Pons (tissue), 1 donor: Measurements from ENCODE around the gene GPR119.
"Not testable (repeated sequence)": the region's sequence is repeated elsewhere in the genome, so short reads cannot be mapped to it uniquely, and the experiment has no call there.

Experiments
- DNase-seq: peaks from one replicate; pipeline ENCODE4 v3.0.0-alpha.2; 2016; ENCODE audit warnings: low spot score

GPR119 gene

DNA sequence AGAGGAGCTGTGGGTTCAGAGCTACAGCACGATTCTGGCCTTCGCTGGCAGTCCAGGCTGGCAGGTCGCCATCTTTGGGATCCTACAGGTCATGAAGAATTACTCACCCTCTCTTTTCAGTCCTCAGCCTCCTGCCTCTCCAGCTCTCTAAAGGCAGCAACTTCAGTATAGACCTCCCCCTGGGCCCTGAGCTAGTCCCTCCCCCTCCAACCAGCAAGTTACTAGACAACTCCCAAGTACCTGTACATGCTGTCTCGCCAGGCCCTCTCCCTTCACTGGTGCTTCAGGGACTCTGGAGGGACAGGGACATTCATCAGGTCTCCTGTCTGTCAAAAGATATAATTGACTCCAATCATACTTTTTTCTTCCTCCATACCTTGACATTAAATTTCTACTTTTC lies at the start of gene GPR119:
TSS of gene GPR119 (minus strand) at position 155 of the 400 bp plus-strand sequence. CDS start 227 bp downstream, outside the sequence.
- no peak for DNase-seq

DNA sequence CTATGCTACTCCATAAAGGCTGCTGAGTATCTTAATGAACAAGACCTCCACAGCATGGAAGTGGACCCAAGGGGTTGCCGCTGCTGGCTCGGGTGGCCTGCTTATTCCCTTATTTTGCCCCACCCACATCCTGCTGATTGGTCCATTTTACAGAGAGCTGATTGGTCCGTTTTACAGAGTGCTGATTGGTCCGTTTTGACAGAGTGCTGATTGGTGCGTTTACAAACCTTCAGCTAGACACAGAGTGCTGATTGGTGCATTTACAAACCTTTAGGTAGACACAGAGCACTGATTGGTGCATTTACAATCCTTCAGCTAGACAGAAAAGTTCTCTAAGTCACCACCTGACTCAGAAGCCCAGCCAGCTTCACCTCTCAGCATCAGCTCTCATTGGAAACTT lies 43.8 kb upstream of the GPR119 start:
- not testable (repeated sequence) for DNase-seq

- DNase-seq, result no peak
These were observed 41.1 kb upstream of the GPR119 start for GRCh38 chrX:130426531-130426930.

- no peak for DNase-seq
These were observed 33.8 kb upstream of the GPR119 start for GRCh38 chrX:130419263-130419662.

- DNase-seq, result no peak
These were observed 33.3 kb upstream of the GPR119 start for GRCh38 chrX:130418740-130419139.

GRCh38 chrX:130418066-130418465 lies 32.6 kb upstream of the GPR119 start:
- DNase-seq, result no peak

GRCh38 chrX:130416785-130417184 lies 31.3 kb upstream of the GPR119 start:
- DNase-seq, result no peak

GRCh38 chrX:130415201-130415600 lies 29.7 kb upstream of the GPR119 start:
- DNase-seq, result no peak

DNA sequence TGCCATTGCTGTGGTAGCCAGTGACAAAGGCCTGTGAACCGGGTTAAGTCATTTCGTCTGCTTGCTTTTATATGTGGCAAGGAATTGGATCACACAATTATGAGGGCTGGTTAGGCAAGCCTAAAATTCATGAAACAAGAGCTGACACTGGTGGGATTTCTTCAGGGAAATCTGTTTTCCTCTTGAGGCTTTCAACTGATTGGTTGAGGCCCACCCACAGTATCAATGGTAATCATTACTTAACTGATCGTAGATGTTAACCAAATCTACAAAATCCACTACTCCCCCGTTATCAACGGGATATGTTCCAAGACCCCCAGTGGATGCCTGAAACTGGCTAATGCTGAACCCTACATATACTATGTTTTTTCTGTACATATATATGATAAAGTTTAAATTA lies 29.3 kb upstream of the GPR119 start:
- DNase-seq, result no peak

GRCh38 chrX:130413415-130413814 lies 27.9 kb upstream of the GPR119 start:
- DNase-seq, result no peak

DNA sequence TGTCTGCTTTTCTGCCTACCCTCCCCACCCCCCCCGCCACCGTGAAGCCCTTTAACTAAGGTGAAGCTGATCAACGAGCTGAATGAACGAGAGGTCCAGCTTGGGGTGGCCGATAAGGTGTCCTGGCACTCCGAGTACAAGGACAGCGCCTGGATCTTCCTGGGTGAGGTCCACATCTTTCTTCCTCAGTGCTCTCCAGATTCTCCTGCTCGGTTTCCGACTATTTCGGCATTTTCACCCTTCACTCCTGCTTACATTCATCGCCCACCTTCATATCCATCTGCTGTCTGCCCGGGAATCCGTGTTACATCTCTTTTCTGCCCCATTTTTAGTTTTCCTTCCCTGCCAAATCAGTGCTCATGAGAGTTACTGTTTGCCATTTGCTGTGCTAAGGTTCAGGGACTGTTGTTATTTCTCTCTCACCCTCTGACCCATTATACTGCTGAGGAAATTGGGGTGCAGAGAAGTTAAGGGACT lies 16.8 kb upstream of the GPR119 start:
- DNase-seq, result no peak

DNA sequence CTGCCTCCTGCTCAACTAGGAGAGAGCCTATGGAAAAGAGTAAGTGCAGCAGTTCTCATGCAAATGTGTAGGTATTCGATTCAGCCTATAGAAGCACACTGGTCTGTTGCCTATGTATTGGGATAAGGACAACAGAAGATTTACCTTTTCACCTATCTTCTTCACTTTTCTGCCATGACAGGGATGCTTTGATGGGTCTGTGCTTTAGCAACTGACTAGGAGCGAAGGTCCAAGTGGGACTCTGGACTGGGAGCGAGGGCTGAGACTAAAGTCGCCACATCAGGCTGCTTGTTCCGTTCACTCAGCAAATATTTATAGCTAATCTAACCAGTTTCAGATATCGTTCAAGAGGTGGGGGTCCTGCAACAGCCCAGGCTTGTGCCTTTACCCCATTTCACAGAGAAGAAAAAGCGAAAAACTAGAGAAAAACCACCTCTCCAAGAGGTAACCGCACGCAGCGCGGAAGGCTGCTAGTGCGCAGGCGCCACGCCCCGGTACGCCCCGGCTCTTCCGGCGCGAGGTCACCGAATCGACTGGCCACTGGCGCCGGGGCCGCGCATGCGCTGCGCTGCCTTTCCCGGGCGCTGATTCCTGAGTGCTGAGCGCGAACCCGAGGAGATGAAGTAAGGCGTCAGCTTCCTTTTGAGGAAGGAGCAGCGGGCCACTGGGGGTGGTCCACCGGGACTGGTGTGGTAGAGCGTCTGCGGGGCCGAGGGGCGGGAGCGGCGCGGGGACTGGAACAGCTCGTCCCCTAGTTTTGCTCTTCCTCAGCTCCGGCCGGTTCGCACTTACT lies 16.1 kb upstream of the GPR119 start, which contains the start of gene RBMX2:
TSS of gene RBMX2 (plus strand) at position 573 of the 793 bp plus-strand sequence. CDS start at position 619, 46 bp downstream.
- DNase-seq, result peak; percentile 59

DNA sequence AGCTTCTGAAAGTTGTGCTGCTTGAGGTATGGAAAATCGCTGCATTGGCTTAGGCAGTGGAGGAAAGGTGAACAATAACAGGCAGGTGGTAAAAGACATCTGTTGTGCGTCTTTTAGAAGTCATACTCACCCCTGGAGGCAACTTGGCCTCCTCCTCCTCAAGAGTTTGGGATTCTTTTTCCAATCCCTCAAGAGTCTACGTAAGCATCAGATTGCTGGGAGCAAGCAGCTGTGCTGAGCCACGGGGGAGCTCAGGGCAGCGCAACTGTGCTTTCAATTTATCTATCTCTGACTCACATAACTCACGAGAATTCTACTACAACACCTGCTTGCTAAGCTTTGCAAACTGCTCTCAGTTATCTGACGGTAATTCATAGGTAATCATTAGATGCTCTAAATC lies 9.9 kb upstream of the GPR119 start:
- DNase-seq, result no peak

DNA sequence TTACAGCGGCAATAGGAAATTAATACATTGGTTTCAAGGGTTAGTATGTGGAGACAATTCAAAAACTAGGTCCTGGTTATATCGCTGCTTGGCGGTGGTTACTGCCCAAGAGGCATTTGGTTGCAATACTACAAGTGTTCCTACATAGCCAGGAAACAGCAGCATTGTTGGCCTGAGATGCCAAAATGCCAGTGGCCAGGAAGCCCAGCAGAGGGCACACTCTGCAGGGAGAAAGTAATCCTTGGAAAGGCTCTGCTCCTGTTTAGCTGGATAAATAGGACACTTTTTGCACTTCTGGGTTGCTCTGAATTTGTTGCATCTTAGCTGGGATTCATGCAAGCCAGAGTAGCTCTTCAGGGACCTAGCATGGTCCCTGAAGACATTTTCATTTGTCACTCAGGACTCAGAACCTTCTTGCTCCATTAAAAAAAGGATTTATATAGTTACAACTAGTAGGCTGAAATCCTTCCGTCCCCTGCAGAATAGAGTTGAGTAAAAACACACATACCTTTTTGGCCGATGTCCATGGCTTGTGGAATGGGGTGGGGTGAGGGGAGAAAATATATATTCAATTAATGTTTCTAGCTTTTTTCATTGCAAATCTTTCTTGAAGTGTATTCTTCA lies 8.1 kb upstream of the GPR119 start:
- DNase-seq, result peak; percentile 81

DNA sequence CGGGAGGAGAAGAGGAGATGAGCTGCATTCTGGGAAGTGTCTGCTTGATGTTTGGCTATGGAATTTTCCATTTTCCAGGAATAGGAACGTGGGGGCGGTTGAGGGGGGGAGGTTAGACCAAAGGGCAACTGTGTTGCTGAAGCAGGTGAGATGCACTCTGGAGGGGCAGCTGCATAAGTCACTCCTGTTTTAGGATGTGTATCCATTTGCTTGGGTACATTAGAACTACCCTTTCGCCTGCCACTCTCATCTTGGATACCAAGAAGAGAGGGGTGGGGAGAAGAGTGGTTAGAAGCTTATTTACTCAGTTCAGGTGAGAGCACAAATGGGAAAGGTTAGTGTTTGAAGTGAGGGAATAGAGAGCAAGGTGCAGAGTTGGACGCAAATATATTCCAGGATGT lies 934 bp upstream of the GPR119 start:
- DNase-seq, result no peak

DNA sequence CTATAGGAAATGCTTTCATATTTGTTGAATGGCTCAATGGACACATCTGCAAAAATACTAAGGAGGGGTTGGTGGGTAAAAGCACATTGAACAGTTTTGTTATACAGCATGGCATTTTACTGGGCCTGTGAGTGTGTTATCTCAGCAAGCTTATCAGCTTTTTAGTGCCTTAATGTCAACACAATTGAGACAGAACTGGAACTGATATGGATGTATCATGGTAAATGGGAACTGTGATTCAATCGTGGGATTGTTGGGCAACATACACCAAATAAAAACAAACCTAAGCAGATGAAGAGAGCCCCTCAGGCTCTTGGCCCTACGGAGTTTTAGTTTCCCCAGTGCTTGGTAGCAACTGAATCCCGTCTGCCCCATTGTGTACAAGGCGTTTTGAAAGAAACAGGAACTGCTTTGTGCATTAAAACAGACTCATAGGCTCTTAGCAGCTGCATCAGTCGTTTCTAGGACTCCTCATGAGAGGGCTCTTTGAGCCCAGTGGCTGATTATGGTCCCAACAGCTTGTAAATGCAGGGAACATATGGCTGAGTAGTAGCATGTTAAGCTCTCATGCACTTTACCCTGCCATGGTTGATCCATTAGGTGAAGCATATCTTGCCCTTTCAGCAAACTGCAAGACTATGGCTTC lies 7.3 kb downstream of the GPR119 start:
- peak; percentile 60 for DNase-seq

GRCh38 chrX:130376077-130376476 lies 9.4 kb downstream of the GPR119 start:
- DNase-seq, result no peak

DNA sequence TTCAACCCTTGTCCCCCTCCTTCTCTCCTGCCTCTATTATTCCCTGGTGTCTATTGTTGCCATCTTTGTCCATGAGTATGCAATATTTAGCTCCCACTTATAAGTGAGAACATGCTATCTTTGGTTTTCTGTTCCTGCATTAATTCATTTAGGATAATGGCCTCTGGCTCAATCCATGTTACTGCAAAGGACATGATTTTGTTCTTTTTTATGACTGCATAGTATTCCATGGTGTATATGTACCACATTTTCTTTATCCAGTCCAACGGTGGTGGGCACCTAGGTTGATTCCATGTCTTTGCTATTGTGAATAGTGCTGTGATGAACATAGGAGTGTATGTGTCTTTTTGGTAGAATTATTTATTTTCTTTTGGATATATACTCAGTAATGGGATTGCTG lies 33.4 kb downstream of the GPR119 start:
- DNase-seq, result not testable (repeated sequence)

- no peak for DNase-seq
These were observed 33.9 kb downstream of the GPR119 start for GRCh38 chrX:130351567-130351966.

DNA sequence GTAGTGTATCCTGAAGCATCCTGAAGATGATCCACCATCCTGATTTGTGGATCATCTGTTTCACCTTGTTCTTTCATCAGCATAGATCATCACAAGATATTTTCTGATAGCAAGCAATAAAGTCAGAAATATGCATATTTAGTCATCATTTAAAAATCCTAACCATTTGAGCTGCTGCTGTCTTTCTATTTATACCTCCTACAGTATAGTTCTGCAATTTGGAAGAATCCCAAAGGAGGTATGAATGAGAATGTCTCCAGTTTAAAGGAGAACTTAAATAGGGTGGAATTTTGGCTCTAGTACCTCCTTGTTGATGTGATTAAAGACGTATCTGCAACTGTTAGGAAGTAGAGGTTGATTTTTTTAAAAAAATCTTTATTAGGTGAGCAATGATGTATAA lies 38.2 kb downstream of the GPR119 start:
- no peak for DNase-seq

DNA sequence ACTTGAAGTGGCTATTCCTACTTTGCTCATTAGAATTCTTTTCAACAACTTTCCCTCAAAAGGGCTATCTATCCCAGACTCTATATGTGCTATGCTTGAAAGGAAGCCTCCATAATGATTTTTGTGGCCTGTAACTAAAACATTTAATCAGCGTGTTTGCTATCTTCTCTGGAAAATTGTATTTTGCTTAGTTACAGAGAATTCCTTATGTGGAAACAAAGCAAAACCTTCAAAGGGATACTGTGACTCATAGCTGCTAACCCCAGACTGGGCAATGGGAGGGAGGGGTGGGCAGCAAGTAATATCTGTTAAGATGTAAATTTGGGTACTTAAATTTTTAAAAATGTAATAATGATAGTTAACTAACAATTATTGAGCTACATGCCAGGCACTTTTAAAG lies 42.1 kb downstream of the GPR119 start:
- DNase-seq, result no peak

DNA sequence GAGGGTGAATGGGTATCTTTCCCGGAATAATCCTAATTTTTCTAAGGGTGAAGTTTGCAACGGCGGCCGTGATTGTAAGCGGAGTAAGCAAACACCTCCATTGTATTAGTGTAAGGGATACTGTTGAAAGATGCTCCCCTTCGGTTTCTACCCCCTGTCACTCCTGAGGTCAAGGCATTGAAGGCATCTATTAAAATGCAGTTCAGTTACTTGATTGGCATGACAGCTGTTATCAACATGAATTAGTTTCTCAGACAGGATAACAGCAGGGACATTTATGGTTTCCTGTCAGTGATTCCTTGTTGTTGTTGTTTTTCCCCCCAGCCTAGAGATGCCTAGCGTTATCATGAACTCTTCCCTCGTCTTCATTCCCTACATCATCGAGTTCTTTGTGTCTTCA lies 45.2 kb downstream of the GPR119 start:
- no peak for DNase-seq
